ENCODE measurements around the gene LAMA4. TPM values are rescaled to one million over a fixed set of nuclear protein-coding genes. Genes with fewer than 3 reads are reported as not detected.

The LAMA4 gene
- total RNA-seq, 1 donor from 2014 or later = 0.56 TPM

- Histone ChIP-seq H3K79me2 (ENCODE audit: low read depth) (no peaks in the 10 kb centered on the region), H3K27ac (no peak overlapping the region), H3K4me3 (no peak overlapping the region), H3F3A (ENCODE audit: low read depth) (no peaks in the 10 kb centered on the region), H2AFZ (replicated peaks) (no peak overlapping the region), H3K4me2 (no peak overlapping the region), H4K20me1 (ENCODE audit: low read depth) (no peaks in the 10 kb centered on the region), H3K36me3 (no peaks in the 10 kb centered on the region), H3K4me1 (peaks cover 17% of the 10 kb centered on the region), H3K9me3 (ENCODE audit: low read depth) (no peaks in the 10 kb centered on the region), H3K9ac (no peak overlapping the region), H3K27me3 (no peaks in the 10 kb centered on the region)
- H3K27me3 Mint-ChIP-seq (ENCODE audit: insufficient read depth, low read depth) = no peaks in the 10 kb centered on the region
- TF ChIP-seq EZH2phosphoT487 (IDR thresholded peaks at IDR 0.05) = no peak
- H3K9me3 Mint-ChIP-seq = no peaks in the 10 kb centered on the region
- DNase-seq (ENCODE audit: low spot score) = peak; percentile 39
- H3K4me1 Mint-ChIP-seq = peaks cover 28% of the 10 kb centered on the region
- H3K36me3 Mint-ChIP-seq = no peaks in the 10 kb centered on the region
- H3K27ac Mint-ChIP-seq = peak overlapping the region; percentile 1
- no peak overlapping the region for H3K4me3 Mint-ChIP-seq
Measured at GRCh38 chr6:112184951-112185350, 69.4 kb downstream of the LAMA4 start.

DNA sequence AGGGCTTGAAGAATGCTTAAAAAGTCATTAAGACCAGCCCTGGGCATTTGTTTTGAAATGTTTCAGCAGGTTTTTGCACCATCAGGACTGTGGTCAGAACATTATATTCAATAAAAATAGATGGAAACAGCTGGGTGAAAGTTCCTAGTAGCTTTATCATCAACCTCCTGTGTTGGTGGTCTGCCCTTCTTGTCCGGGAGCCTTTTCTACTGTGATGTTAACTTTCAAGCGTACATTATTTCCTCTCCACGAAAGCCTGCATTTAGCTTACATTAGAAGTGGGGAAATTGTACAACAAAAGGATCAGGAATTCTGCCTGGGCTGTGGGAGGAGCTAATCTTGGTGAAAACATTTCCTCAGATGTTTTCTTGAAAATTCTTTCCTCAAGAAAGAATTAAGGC lies 71.1 kb downstream of the LAMA4 start:
- no peaks in the 10 kb centered on the region for H3K36me3 Mint-ChIP-seq

GRCh38 chr6:112181130-112181529 lies 73.2 kb downstream of the LAMA4 start:
- no peak overlapping the region for H3K9ac ChIP-seq
- H3K79me2 ChIP-seq (ENCODE audit: low read depth) = no peaks in the 10 kb centered on the region
- Mint-ChIP-seq H3K9me3 (no peaks in the 10 kb centered on the region), H3K27ac (no peak overlapping the region), H3K36me3 (no peaks in the 10 kb centered on the region), H3K4me3 (no peak overlapping the region), H3K4me1 (peaks cover 18% of the 10 kb centered on the region), H3K27me3 (ENCODE audit: insufficient read depth, low read depth) (peaks cover 4% of the 10 kb centered on the region)
- H3K4me1 ChIP-seq = peaks cover 15% of the 10 kb centered on the region
- no peaks in the 10 kb centered on the region for H4K20me1 ChIP-seq (ENCODE audit: low read depth)
- H3K9me3 ChIP-seq (ENCODE audit: low read depth) = no peaks in the 10 kb centered on the region
- no peak overlapping the region for H3K4me3 ChIP-seq
- TF ChIP-seq EZH2 (IDR thresholded peaks at IDR 0.05) = no peak
- no peak for TF ChIP-seq CTCF (IDR thresholded peaks at IDR 0.05)
- TF ChIP-seq EZH2phosphoT487 (IDR thresholded peaks at IDR 0.05) = no peak
- H3K27me3 ChIP-seq = no peaks in the 10 kb centered on the region
- no peak overlapping the region for H3K27ac ChIP-seq
- H3K36me3 ChIP-seq = no peaks in the 10 kb centered on the region
- no peak for DNase-seq (ENCODE audit: low spot score)
- H2AFZ ChIP-seq (replicated peaks) = peak overlapping the region; percentile 20
- no peaks in the 10 kb centered on the region for H3F3A ChIP-seq (ENCODE audit: low read depth)
- no peak overlapping the region for H3K4me2 ChIP-seq

More for the DNA sequence above, 71.1 kb downstream of the LAMA4 start:
- H3K9ac ChIP-seq = no peak overlapping the region
- peaks cover 20% of the 10 kb centered on the region for H3K4me1 Mint-ChIP-seq
- no peak overlapping the region for H3K27ac Mint-ChIP-seq
- no peak for TF ChIP-seq EZH2 (IDR thresholded peaks at IDR 0.05)
- TF ChIP-seq CTCF (IDR thresholded peaks at IDR 0.05) = no peak
- no peak for TF ChIP-seq EZH2phosphoT487 (IDR thresholded peaks at IDR 0.05)
- H2AFZ ChIP-seq (replicated peaks) = no peak overlapping the region
- H3K4me1 ChIP-seq = peaks cover 10% of the 10 kb centered on the region
- no peaks in the 10 kb centered on the region for H3K9me3 Mint-ChIP-seq
- H3K4me3 ChIP-seq = no peak overlapping the region
- no peak for DNase-seq (ENCODE audit: low spot score)
- H3K27ac ChIP-seq = no peak overlapping the region
- no peaks in the 10 kb centered on the region for H3K9me3 ChIP-seq (ENCODE audit: low read depth)
- no peaks in the 10 kb centered on the region for H3K36me3 ChIP-seq
- no peaks in the 10 kb centered on the region for H4K20me1 ChIP-seq (ENCODE audit: low read depth)
- no peaks in the 10 kb centered on the region for H3K79me2 ChIP-seq (ENCODE audit: low read depth)
- H3K4me3 Mint-ChIP-seq = no peak overlapping the region
- H3K4me2 ChIP-seq = no peak overlapping the region
- no peaks in the 10 kb centered on the region for H3K27me3 ChIP-seq
- peaks cover 3% of the 10 kb centered on the region for H3K27me3 Mint-ChIP-seq (ENCODE audit: insufficient read depth, low read depth)
- H3F3A ChIP-seq (ENCODE audit: low read depth) = no peaks in the 10 kb centered on the region

DNA sequence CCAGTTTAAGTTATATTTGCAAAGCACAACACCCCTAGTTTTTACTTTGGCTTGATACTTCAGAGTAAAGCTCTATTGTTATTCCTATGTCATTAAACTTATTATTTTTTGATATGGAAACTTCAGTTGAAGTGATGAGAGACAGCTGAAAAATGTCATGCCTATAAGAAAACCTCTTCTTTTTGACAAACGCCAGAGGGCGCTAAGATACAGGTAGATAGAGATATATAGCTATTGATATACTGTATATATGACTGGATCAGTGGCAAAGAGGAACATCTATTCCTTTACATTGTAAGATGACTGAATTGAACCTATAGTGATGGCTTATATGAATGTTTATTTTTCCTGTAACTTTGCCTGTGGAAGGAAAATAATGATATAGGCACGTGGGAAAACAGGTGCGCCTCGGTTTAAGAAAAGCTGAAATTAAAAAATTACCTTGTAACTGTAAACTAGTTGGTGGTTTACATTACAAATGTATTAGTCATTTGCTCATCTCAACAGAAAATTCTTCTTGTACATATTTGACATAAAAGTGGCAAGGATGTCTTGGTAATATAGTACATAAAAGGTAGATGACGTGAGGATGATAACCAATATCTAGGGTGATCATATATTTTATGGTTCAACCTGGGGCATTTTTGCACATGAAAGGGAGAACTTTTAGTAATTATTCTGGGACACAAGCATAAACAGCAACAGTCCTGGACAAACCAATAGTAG lies 74.1 kb downstream of the LAMA4 start:
- no peaks in the 10 kb centered on the region for H3K36me3 Mint-ChIP-seq
- TF ChIP-seq CTCF (IDR thresholded peaks at IDR 0.05) = peak; percentile 93
- no peak for TF ChIP-seq EZH2phosphoT487 (IDR thresholded peaks at IDR 0.05)
- no peak for TF ChIP-seq EZH2 (IDR thresholded peaks at IDR 0.05)
- no peak overlapping the region for H3K9ac ChIP-seq
- no peaks in the 10 kb centered on the region for H3K79me2 ChIP-seq (ENCODE audit: low read depth)
- no peak overlapping the region for H3K4me3 ChIP-seq
- H4K20me1 ChIP-seq (ENCODE audit: low read depth) = no peaks in the 10 kb centered on the region
- H3K4me1 ChIP-seq = peaks cover 14% of the 10 kb centered on the region
- peaks cover 4% of the 10 kb centered on the region for H3K27me3 Mint-ChIP-seq (ENCODE audit: insufficient read depth, low read depth)
- DNase-seq (ENCODE audit: low spot score) = peak; percentile 90
- H3K27me3 ChIP-seq = no peaks in the 10 kb centered on the region
- H3K4me2 ChIP-seq = no peak overlapping the region
- no peaks in the 10 kb centered on the region for H3K36me3 ChIP-seq
- H3K4me1 Mint-ChIP-seq = peaks cover 15% of the 10 kb centered on the region
- no peak overlapping the region for H3K27ac ChIP-seq
- no peaks in the 10 kb centered on the region for H3K9me3 Mint-ChIP-seq
- H3K9me3 ChIP-seq (ENCODE audit: low read depth) = no peaks in the 10 kb centered on the region
- H3K27ac Mint-ChIP-seq = no peak overlapping the region
- H3K4me3 Mint-ChIP-seq = no peak overlapping the region
- no peaks in the 10 kb centered on the region for H3F3A ChIP-seq (ENCODE audit: low read depth)
- H2AFZ ChIP-seq (replicated peaks) = no peak overlapping the region

Measured in neural progenitor cell (in vitro differentiated cells).